GM21423 (cell line): ENCODE data around the gene NUP210L.
"Not testable (repeated sequence)": the region's sequence is repeated elsewhere in the genome, so short reads cannot be mapped to it uniquely, and the experiment has no call there.

ENCODE experiments used
- ATAC-seq: cut with Tn5 transposase; IDR thresholded peaks from one replicate; pipeline ENCODE4 v1.9.1; 2021; ENCODE audit warnings: mild to moderate bottlenecking, moderate library complexity; ENCODE audit not compliant: unreplicated experiment

NUP210L gene

GRCh38 chr1:154100141-154100540 lies 54.7 kb downstream of the NUP210L start:
- ATAC-seq, result not testable (repeated sequence)

- no peak for ATAC-seq
These were observed 57.0 kb downstream of the NUP210L start for GRCh38 chr1:154097873-154098272.

- no peak for ATAC-seq
These were observed 59.3 kb downstream of the NUP210L start for GRCh38 chr1:154095456-154096060.

GRCh38 chr1:154094411-154094810 lies 60.5 kb downstream of the NUP210L start:
- no peak for ATAC-seq

- no peak for ATAC-seq
These were observed 61.2 kb downstream of the NUP210L start for GRCh38 chr1:154093699-154094098.

GRCh38 chr1:154091706-154092105 lies 63.2 kb downstream of the NUP210L start:
- no peak for ATAC-seq

- ATAC-seq, result no peak
These were observed 67.3 kb downstream of the NUP210L start for GRCh38 chr1:154087574-154087973.

- not testable (repeated sequence) for ATAC-seq
These were observed 71.8 kb downstream of the NUP210L start for GRCh38 chr1:154083057-154083456.

GRCh38 chr1:154081386-154082126 lies 73.3 kb downstream of the NUP210L start:
- no peak for ATAC-seq

GRCh38 chr1:154076413-154076812 lies 78.5 kb downstream of the NUP210L start:
- ATAC-seq, result no peak

GRCh38 chr1:154075746-154076145 lies 79.1 kb downstream of the NUP210L start:
- ATAC-seq, result no peak

GRCh38 chr1:154062309-154062708 lies 92.6 kb downstream of the NUP210L start:
- no peak for ATAC-seq

- ATAC-seq, result not testable (repeated sequence)
These were observed 107.4 kb downstream of the NUP210L start for GRCh38 chr1:154047436-154047835.

- not testable (repeated sequence) for ATAC-seq
These were observed 121.2 kb downstream of the NUP210L start for GRCh38 chr1:154033697-154034096.

GRCh38 chr1:154019940-154020339 lies 134.9 kb downstream of the NUP210L start:
- no peak for ATAC-seq

- no peak for ATAC-seq
These were observed 135.6 kb downstream of the NUP210L start for GRCh38 chr1:154019269-154019668.

GRCh38 chr1:154014154-154014907 lies 140.5 kb downstream of the NUP210L start:
- ATAC-seq, result no peak

GRCh38 chr1:154012543-154012942 lies 142.3 kb downstream of the NUP210L start:
- not testable (repeated sequence) for ATAC-seq

GRCh38 chr1:154012129-154012528 lies 142.7 kb downstream of the NUP210L start:
- ATAC-seq, result no peak

- no peak for ATAC-seq
These were observed 148.7 kb downstream of the NUP210L start for GRCh38 chr1:154006136-154006535.

- ATAC-seq, result no peak
These were observed 154.5 kb downstream of the NUP210L start for GRCh38 chr1:154000420-154000819.

GRCh38 chr1:153996882-153997281 lies 158.0 kb downstream of the NUP210L start:
- not testable (repeated sequence) for ATAC-seq
